Sigmoid colon (tissue), 3 donors: ENCODE data around the gene TMUB1.

Experiments used
- CTCF ChIP-seq, 4 experiments: fragments of 450-650 bp in 3 of 4; fragments of 200-600 bp in 1 of 4; IDR thresholded peaks; one replicate each; pipeline ENCODE4 v1.5.1; 2016 to 2019; ENCODE audit warnings: antibody characterized with exemption in 4 of 4, mild to moderate bottlenecking in 3 of 4, moderate library complexity in 2 of 4
- POLR2A ChIP-seq, 2 donors: fragments of 450-650 bp; IDR thresholded peaks; one replicate each; pipeline ENCODE4 v1.6.1; 2016; ENCODE audit warnings: antibody characterized with exemption in 2 of 2, mild to moderate bottlenecking in 2 of 2, moderate library complexity in 2 of 2

DNA sequence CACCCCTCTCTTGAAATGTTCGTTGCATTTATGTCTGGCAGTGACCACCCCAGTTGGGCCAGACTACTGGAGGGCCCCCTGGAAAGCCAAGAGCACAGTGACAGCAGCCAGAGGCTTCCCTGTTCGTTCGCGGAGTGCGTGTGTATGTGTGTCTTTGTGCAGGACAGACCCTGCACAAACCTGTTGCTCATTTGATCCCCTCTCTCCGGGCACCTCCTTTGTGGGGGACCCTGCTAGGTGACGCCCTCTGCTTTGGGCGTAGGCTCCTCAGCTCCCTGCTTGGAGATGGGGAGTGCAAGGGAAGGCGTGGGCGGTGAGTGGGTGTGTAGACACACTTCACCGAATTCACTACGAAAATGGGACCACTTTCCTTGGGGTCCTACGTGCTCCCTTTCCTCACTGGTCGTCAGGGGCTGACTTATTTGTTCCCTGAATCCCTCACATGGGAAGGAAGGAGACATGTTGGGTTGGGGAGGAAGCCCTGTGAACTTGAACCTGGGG, 41.7 kb upstream of the TMUB1 start:
- no peak for TF ChIP-seq CTCF (IDR thresholded peaks at IDR 0.05)
- no peak for TF ChIP-seq POLR2A (IDR thresholded peaks at IDR 0.05)
